ENCODE results near the gene DDX54. TPM values are rescaled to one million over a fixed set of nuclear protein-coding genes. Genes with fewer than 3 reads are reported as not detected.

The DDX54 gene
- total RNA-seq, 1 experiment from 2014 or later = 151 TPM

- no peak overlapping the region for H3K27ac Mint-ChIP-seq
- no peak for TF ChIP-seq IRF2 (CRISPR knock-in tag; IDR thresholded peaks at IDR 0.05; ENCODE audit: borderline replicate concordance, low read depth)
- TF ChIP-seq CREB1 (CRISPR knock-in tag; IDR thresholded peaks at IDR 0.05) = no peak
- TF ChIP-seq ZMAT4 (CRISPR knock-in tag; IDR thresholded peaks at IDR 0.05) = no peak
- TF ChIP-seq, protein P1, sequence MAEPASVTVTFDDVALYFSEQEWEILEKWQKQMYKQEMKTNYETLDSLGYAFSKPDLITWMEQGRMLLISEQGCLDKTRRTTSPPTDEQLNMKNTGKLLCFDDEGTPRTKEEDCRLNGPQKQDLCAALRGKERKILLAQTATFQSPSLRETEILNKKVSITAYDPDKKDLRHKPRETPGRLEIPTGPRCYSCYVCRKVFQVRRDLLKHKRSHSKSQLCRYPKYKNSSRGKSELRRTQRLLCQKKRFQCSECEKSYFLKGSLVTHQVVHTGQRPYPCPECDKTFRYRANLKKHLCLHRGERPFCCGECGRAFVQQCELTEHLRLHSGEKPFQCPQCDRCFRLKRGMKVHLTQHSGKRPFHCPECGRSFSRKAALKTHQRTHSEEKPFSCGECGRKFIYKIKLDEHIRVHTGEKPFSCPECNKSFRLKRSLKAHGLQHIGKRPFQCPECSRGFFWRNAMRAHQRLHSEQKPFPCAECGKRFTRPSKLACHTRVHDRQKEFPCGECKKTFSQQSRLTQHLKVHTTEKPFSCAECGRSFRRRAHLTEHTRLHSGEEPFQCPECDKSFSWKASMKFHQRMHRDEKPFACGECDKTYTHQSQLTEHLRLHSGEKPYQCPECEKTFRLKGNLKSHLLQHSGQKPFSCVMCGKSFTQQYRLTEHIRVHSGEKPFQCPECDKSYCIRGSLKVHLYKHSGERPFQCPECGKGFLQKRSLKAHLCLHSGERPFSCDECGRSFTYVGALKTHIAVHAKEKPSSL (CRISPR knock-in tag; conservative IDR thresholded peaks at IDR 0.05) = no peak
- TF ChIP-seq ZNF317 (CRISPR knock-in tag; IDR thresholded peaks at IDR 0.05; ENCODE audit: borderline replicate concordance, low read depth) = no peak
- no peak for TF ChIP-seq FOXP4 (CRISPR knock-in tag; IDR thresholded peaks at IDR 0.05)
- no peak for TF ChIP-seq ETV6 (CRISPR knock-in tag; IDR thresholded peaks at IDR 0.05)
- no peak for TF ChIP-seq GABPB1 (CRISPR knock-in tag; IDR thresholded peaks at IDR 0.05)
- TF ChIP-seq ZNF423 (CRISPR knock-in tag; IDR thresholded peaks at IDR 0.05) = no peak
- no peak for TF ChIP-seq TP53 (CRISPR knock-in tag; IDR thresholded peaks at IDR 0.05)
- peaks cover 18% of the 10 kb centered on the region for H3K4me1 Mint-ChIP-seq
- ATAC-seq (no peak), DNase-seq (ENCODE audit: low spot score) (no peak)
- peaks cover 26% of the 10 kb centered on the region for H3K27me3 Mint-ChIP-seq (ENCODE audit: low read depth)
- H3K36me3 Mint-ChIP-seq = no peaks in the 10 kb centered on the region
- H3K9me3 Mint-ChIP-seq = no peaks in the 10 kb centered on the region
- no peak overlapping the region for H3K4me3 Mint-ChIP-seq
- ChIA-PET POLR2A (no interaction called here), CTCF (interaction anchor here (1.1 to 8.4 kb wide), 7 partner anchors 13 to 141 kb away, joined by 3 to 181 read pairs (median 19); partner anchors contain the start of gene CFAP73)
These were observed 51.6 kb downstream of the DDX54 start for GRCh38 chr12:113133666-113134065.

DNA sequence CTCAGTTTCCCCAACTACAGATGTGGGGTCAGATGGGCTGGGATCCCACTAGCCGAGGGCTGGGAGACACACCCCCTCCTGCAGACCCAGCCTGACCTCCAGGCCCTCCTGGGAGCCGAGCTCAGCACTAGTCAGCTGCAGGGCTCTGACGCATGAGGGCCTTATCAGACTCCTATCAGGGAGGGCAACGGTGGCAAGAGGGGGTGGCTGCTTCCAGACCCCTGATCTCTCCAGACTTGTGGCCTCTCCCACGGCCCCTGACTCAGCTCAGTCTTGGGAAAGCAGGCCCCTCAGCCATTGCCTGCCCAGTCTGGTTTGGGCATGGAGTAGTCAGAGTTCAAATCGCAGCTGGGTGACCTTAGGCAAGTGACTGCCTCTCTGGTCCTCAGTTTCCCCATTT lies 52.2 kb downstream of the DDX54 start:
- Mint-ChIP-seq H3K27me3 (ENCODE audit: low read depth) (peaks cover 26% of the 10 kb centered on the region), H3K9me3 (no peaks in the 10 kb centered on the region), H3K27ac (no peak overlapping the region), H3K4me3 (no peak overlapping the region), H3K36me3 (no peaks in the 10 kb centered on the region), H3K4me1 (peaks cover 18% of the 10 kb centered on the region)
- POLR2A ChIA-PET = no interaction called here
- no peak for ATAC-seq
- DNase-seq (ENCODE audit: low spot score) = no peak
- TF ChIP-seq HMGXB4 (CRISPR knock-in tag; IDR thresholded peaks at IDR 0.05) (no peak), NR1H2 (CRISPR knock-in tag; IDR thresholded peaks at IDR 0.05) (no peak), EMX1 (CRISPR knock-in tag; IDR thresholded peaks at IDR 0.05) (no peak), SP1 (CRISPR knock-in tag; conservative IDR thresholded peaks at IDR 0.05) (no peak), MYBL2 (CRISPR knock-in tag; IDR thresholded peaks at IDR 0.05) (no peak), ZNF121 (CRISPR knock-in tag; IDR thresholded peaks at IDR 0.05) (no peak), TEAD1 (CRISPR knock-in tag; IDR thresholded peaks at IDR 0.05) (no peak), OVOL2 (CRISPR knock-in tag; IDR thresholded peaks at IDR 0.05; ENCODE audit: borderline replicate concordance) (no peak)
- CTCF ChIA-PET = interaction anchor here (0.8 to 8.4 kb wide), 3 partner anchors 19 to 140 kb away, joined by 5 to 181 read pairs (median 13); partner anchors contain the start of gene CFAP73

DNA sequence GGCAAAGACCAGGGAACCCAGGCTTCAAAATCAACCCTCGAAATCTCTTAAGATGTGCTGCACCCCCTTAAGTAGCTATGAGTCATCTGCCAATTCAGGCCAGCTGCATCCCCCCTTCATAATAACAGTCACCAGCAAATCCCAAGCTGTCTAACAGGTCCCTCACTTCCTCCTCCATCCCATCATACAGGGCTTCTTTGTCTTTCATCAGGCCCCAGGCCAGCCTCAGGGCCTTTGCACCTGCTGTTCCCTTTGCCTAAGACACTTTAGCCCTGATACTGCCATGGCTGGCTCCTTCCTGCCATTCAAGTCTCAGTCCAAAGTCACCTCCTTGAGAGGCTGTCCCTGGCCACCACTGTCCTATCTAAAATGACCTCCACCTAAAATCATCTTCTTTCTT lies 53.7 kb downstream of the DDX54 start:
- no peaks in the 10 kb centered on the region for H3K36me3 Mint-ChIP-seq
- no peak overlapping the region for H3K27ac Mint-ChIP-seq
- H3K4me3 Mint-ChIP-seq = no peak overlapping the region
- CTCF ChIA-PET = interaction anchor here (0.7 to 8.4 kb wide), 6 partner anchors 11 to 69 kb away, joined by 3 to 181 read pairs (median 4); partner anchors contain the start of gene CFAP73
- peaks cover 14% of the 10 kb centered on the region for H3K4me1 Mint-ChIP-seq
- POLR2A ChIA-PET = no interaction called here
- ATAC-seq (no peak), DNase-seq (ENCODE audit: low spot score) (no peak)
- peaks cover 20% of the 10 kb centered on the region for H3K27me3 Mint-ChIP-seq (ENCODE audit: low read depth)
- H3K9me3 Mint-ChIP-seq = no peaks in the 10 kb centered on the region
- TF ChIP-seq, protein P2, sequence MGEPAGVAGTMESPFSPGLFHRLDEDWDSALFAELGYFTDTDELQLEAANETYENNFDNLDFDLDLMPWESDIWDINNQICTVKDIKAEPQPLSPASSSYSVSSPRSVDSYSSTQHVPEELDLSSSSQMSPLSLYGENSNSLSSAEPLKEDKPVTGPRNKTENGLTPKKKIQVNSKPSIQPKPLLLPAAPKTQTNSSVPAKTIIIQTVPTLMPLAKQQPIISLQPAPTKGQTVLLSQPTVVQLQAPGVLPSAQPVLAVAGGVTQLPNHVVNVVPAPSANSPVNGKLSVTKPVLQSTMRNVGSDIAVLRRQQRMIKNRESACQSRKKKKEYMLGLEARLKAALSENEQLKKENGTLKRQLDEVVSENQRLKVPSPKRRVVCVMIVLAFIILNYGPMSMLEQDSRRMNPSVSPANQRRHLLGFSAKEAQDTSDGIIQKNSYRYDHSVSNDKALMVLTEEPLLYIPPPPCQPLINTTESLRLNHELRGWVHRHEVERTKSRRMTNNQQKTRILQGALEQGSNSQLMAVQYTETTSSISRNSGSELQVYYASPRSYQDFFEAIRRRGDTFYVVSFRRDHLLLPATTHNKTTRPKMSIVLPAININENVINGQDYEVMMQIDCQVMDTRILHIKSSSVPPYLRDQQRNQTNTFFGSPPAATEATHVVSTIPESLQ (CRISPR knock-in tag; IDR thresholded peaks at IDR 0.05) = no peak
- TF ChIP-seq MYBL2 (CRISPR knock-in tag; IDR thresholded peaks at IDR 0.05) (no peak), SOX15 (CRISPR knock-in tag; IDR thresholded peaks at IDR 0.05) (no peak), ELF4 (CRISPR knock-in tag; IDR thresholded peaks at IDR 0.05; ENCODE audit: low read depth) (no peak), GRHL2 (CRISPR knock-in tag; IDR thresholded peaks at IDR 0.05; ENCODE audit: insufficient replicate concordance, severe bottlenecking) (no peak), ZNF512 (CRISPR knock-in tag; IDR thresholded peaks at IDR 0.05; ENCODE audit: borderline replicate concordance) (no peak), MAX (CRISPR knock-in tag; IDR thresholded peaks at IDR 0.05) (no peak), ZNF317 (CRISPR knock-in tag; IDR thresholded peaks at IDR 0.05; ENCODE audit: borderline replicate concordance, low read depth) (no peak)

All from WTC11 (cell line).